Endothelial cell of umbilical vein (primary cell): ENCODE measurements around the gene FILIP1L.

Source experiments
- CTCF ChIP-seq, 2 donors: IDR thresholded peaks; 1 replicate in 1 of 2; 2 replicates in 1 of 2; pipeline ENCODE4 v1.5.1; 2011; ENCODE audit warnings: low read length in 2 of 2, mild to moderate bottlenecking in 2 of 2, moderate library complexity in 2 of 2, control low read depth in 1 of 2, inconsistent platforms in 1 of 2, low read depth in 1 of 2; ENCODE audit not compliant: insufficient read depth in 1 of 2; ENCODE audit errors: extremely low read depth in 1 of 2
- EZH2 ChIP-seq: IDR thresholded peaks from 2 replicates; pipeline ENCODE4 v1.6.1; 2012; ENCODE audit warnings: borderline replicate concordance, low read depth, mild to moderate bottlenecking, moderate library complexity, low read length, inconsistent platforms; ENCODE audit not compliant: severe bottlenecking
- GATA2 ChIP-seq: IDR thresholded peaks from 2 replicates; pipeline ENCODE4 v1.7.0; 2011; ENCODE audit warnings: low read depth, mild to moderate bottlenecking, moderate library complexity, mixed read lengths, low read length; ENCODE audit not compliant: insufficient read length, insufficient read depth
- JUN ChIP-seq: IDR thresholded peaks from 2 replicates; pipeline ENCODE4 v1.6.1; 2011; ENCODE audit warnings: borderline replicate concordance, low read depth; ENCODE audit not compliant: insufficient read length, insufficient read depth
- MAX ChIP-seq: IDR thresholded peaks from 2 replicates; pipeline ENCODE4 v1.6.1; 2011; ENCODE audit not compliant: insufficient read depth, insufficient read length
- POLR2A ChIP-seq: IDR thresholded peaks from 2 replicates; pipeline ENCODE4 v1.6.1; 2012; ENCODE audit warnings: low read depth, mild to moderate bottlenecking, control low read depth, low read length
- POLR2AphosphoS5 ChIP-seq: IDR thresholded peaks from 2 replicates; pipeline ENCODE4 v1.6.1; 2012; ENCODE audit warnings: low read depth, mild to moderate bottlenecking, control low read depth, low read length, moderate library complexity; ENCODE audit not compliant: insufficient read depth

- no peak for TF ChIP-seq POLR2AphosphoS5
- TF ChIP-seq CTCF (IDR thresholded peaks at IDR 0.05; ENCODE audit: extremely low read depth in 1 of 2, insufficient read depth in 1 of 2, low read depth in 1 of 2, low read length in 2 of 2), result no peak
- TF ChIP-seq POLR2A, result no peak
- TF ChIP-seq EZH2, result no peak
- no peak for TF ChIP-seq MAX
- TF ChIP-seq JUN, result no peak
- no peak for TF ChIP-seq GATA2
Observed at GRCh38 chr3:100030914-100031425, 83.3 kb downstream of the FILIP1L start.
